AG09309 (cell line): Measurements from ENCODE around the gene NPIPA3.
"Not testable (repeated sequence)": the region's sequence is repeated elsewhere in the genome, so short reads cannot be mapped to it uniquely, and the experiment has no call there.

Experiments used
- DNase-seq: peaks from one replicate; pipeline ENCODE4 v3.0.0-alpha.2; 2010; ENCODE audit warnings: low read depth
- H3K4me3 ChIP-seq: 2 replicates; pipeline ENCODE4 v1.5.1; 2011; ENCODE audit warnings: mild to moderate bottlenecking, low read depth, low read length, moderate library complexity; ENCODE audit not compliant: control insufficient read depth
- TF ChIP-seq, protein P1 (sequence below): IDR thresholded peaks from 2 replicates; pipeline ENCODE4 v1.5.1; 2011; ENCODE audit warnings: mild to moderate bottlenecking, low read depth, low read length, inconsistent platforms; ENCODE audit not compliant: insufficient read depth, control insufficient read depth; ENCODE audit errors: missing control alignments

Gene NPIPA3

DNA sequence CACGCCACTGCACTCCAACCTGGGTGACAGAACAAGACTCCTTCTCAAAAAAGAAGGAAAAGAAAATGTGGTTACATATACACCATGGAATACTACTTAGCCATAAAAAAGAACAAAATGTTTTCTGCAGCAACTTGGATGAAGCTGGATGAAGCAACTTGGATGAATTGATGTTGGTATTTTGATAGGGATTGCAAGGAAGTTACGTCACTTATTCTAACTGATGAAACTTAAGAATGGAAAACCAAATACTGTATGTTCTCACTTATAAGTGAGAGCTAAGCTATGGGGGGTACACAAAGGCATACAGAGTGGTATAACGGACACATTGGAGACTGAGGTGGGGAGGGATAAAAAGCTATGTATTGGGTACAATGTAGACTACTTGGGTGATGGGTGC is 26.6 kb upstream of the NPIPA3 start:
- DNase-seq, result no peak

DNA sequence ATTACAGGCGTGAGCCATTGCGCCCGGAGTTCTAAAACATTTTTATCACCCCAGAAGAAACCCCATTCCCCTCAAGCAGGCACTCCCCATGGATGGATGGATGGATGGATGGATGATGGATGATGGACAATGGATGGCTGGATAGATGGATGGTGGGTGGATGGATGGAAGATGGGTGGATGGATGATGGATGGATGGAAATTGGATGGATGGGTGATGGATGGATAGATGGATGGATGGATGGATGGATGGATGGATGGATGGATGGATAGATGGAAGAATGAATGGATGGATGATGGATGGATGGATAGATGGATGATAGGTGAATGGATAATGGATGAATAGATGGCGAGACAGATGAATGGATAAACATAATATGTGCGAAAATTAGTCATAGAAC is 25.6 kb upstream of the NPIPA3 start:
- TF ChIP-seq, protein P1, sequence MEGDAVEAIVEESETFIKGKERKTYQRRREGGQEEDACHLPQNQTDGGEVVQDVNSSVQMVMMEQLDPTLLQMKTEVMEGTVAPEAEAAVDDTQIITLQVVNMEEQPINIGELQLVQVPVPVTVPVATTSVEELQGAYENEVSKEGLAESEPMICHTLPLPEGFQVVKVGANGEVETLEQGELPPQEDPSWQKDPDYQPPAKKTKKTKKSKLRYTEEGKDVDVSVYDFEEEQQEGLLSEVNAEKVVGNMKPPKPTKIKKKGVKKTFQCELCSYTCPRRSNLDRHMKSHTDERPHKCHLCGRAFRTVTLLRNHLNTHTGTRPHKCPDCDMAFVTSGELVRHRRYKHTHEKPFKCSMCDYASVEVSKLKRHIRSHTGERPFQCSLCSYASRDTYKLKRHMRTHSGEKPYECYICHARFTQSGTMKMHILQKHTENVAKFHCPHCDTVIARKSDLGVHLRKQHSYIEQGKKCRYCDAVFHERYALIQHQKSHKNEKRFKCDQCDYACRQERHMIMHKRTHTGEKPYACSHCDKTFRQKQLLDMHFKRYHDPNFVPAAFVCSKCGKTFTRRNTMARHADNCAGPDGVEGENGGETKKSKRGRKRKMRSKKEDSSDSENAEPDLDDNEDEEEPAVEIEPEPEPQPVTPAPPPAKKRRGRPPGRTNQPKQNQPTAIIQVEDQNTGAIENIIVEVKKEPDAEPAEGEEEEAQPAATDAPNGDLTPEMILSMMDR, result no peak
- H3K4me3 ChIP-seq, result no peak overlapping the region
- DNase-seq, result no peak

More for the DNA sequence above, 26.6 kb upstream of the NPIPA3 start:
- H3K4me3 ChIP-seq, result no peak overlapping the region
- TF ChIP-seq, protein P1, result no peak

DNA sequence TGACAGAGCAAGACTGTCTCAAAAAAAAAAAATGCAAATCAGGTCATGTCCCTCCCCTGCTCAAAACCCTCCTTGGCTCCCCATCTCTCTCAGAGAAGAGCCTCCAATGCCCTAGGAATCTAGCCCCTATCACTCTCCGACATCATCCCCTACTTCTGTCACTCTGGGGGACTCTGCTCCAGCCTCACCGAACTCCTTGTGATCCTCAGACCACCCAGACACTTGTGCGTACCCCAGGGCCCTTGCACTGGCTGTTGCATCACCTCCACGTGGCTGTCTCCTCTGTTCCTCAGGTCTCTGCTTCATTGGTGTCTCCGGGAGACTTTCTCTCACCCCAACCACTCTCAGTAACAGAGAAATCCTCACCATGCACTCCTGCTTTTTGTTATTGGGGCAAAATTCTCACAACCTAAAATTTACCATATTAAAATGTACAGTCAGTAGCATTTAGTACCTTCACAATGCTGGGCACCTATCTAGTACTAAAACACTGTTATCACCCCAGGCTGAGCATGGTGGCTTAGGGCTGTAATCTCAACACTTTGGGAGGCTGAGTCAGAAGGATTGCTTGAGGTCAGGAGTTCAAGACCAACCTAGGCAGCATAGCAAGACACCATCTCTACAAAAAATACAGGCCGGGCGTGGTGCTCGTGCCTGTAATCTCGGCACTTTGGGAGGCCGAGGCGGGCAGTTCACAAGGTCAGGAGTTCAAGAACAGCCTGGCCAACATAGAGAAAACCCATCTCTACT is 24.3 kb upstream of the NPIPA3 start:
- no peak for DNase-seq
- TF ChIP-seq, protein P1, result no peak

GRCh38 chr16:14680396-14680795 is 22.8 kb upstream of the NPIPA3 start:
- not testable (repeated sequence) for DNase-seq, H3K4me3 ChIP-seq

More for the DNA sequence above, 24.3 kb upstream of the NPIPA3 start:
- no peak overlapping the region for H3K4me3 ChIP-seq

GRCh38 chr16:14681115-14681514 is 22.1 kb upstream of the NPIPA3 start:
- no peak for DNase-seq
- TF ChIP-seq, protein P1, result no peak
- no peak overlapping the region for H3K4me3 ChIP-seq

- no peak overlapping the region for H3K4me3 ChIP-seq
- no peak for DNase-seq
Observed at GRCh38 chr16:14682121-14682520, 21.1 kb upstream of the NPIPA3 start.

DNA sequence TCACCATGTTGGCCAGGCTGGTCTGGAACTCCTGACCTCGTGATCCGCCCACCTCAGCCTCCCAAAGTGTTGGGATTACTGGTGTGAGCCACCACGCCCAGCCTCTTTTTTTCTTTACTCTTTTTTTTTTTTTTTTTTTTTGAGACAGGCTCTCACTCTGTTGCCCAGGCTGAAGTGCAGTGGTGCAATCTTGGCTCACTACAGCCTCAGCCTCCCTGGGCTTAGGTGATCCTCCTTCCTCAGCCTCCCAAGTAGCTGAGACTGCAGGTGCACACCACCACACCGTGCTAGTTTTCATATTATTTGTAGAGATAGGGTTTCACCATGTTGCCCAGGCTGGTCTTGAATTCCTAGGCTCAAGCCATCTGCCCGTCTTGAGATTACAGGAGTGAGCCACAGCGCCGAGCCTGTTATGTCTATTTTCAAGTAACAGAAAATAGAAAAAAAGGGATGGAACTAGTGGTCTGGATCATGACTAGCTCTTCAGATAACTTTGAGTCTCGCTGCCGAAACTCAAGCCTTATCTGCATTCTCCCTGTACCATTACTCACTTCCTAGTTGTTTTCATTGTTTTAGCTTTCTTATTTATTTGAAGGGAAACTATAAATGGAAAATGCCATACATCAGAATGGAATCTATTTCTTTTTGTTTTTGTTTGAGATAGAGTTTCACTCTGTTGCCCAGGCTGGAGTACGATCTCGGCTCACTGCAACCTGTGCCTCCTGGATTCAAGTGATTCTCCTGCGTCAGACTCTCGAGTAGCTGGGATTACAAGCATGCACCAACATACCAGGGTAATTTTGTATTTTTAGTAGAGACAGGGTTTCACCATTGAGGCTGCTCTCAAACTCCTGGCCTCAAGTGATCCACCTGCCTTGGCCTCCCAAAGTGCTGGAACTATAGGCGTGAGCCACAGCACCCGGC is 17.1 kb upstream of the NPIPA3 start:
- H3K4me3 ChIP-seq, DNase-seq: not testable (repeated sequence)

More at GRCh38 chr16:14682121-14682520, 21.1 kb upstream of the NPIPA3 start:
- TF ChIP-seq, protein P1, result no peak

DNA sequence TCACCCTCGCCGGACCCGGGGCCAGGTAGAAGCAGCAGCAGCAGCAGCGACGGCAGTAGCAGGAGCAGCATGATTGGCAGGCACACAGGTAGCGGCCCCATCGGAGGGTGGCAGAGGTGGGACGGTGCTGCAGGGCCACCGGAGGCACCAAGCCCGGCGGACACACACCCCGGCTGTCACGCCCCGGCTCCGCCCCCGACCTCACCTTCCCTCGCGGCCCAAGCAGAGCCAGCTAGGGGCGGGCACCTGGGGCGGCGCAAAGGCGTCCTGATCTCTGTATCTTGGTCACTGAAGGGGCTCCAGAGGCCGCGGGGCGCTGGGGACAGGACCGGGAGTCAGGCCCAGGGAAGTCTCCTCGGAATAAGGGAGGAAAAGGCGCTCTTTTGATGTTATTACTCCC is 9.1 kb upstream of the NPIPA3 start, which contains the start of gene PLA2G10:
PLA2G10 (minus strand) TSS at position 180 of the 400 bp plus-strand sequence; CDS start at position 101, 79 bp downstream.
- not testable (repeated sequence) for DNase-seq

DNA sequence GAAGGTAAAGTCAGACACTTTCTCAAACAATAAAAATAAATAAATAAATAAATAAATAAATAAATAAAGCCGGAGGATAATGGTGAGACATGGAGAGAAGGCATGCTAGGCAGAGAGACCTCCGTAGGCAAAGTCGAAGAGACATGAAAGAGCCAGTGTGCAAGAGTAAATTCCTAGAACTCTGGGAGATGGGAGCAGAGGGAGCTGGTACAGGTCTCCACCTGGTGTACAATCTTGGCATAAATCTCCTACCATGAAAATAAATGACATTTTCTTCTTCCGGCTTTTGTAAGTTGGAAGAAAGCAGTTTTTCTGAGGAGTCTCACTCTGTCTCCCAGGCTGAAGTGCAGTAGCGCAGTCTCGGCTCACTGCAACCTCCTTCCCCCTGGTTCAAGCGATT is 1.4 kb upstream of the NPIPA3 start:
- not testable (repeated sequence) for H3K4me3 ChIP-seq, DNase-seq

More for the DNA sequence above, 9.1 kb upstream of the NPIPA3 start, which contains the start of gene PLA2G10:
- not testable (repeated sequence) for H3K4me3 ChIP-seq

DNA sequence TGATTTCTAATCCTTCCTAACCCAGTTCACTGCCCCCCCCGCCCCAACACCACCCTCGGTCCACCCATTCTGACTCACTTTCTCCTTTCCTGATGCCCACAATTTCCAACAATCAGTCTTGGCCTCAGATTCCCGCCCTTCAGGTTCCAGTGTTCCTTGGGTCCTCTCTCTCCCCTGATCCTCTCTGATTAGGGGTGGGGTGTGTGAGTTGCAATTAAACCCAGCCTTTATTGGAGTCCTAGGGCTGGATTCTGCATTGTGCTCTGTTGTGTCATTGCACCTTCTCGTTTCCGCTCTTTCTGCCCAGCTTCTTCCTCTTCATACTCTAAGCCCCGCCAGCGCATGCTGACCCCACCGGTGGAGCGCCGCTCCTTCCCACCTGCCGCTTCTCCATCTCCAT is 539 bp upstream of the NPIPA3 start:
- not testable (repeated sequence) for H3K4me3 ChIP-seq, DNase-seq

DNA sequence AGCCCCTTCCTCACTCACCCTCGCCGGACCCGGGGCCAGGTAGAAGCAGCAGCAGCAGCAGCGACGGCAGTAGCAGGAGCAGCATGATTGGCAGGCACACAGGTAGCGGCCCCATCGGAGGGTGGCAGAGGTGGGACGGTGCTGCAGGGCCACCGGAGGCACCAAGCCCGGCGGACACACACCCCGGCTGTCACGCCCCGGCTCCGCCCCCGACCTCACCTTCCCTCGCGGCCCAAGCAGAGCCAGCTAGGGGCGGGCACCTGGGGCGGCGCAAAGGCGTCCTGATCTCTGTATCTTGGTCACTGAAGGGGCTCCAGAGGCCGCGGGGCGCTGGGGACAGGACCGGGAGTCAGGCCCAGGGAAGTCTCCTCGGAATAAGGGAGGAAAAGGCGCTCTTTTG is 30.0 kb downstream of the NPIPA3 start:
- not testable (repeated sequence) for H3K4me3 ChIP-seq, DNase-seq

- DNase-seq, H3K4me3 ChIP-seq: not testable (repeated sequence)
Observed at GRCh38 chr16:14740832-14741385, 37.7 kb downstream of the NPIPA3 start.
